Dedifferentiated amniotic fluid mesenchymal stem cell (primary cell): Measurements from ENCODE around the gene STARD6.
"Not testable (repeated sequence)": the region's sequence is repeated elsewhere in the genome, so short reads cannot be mapped to it uniquely, and the experiment has no call there.

Experiments used
- DNase-seq: peaks from one replicate; pipeline ENCODE4 v3.0.0-alpha.2; 2016; ENCODE audit errors: extremely low spot score

The STARD6 gene

GRCh38 chr18:54338230-54338629 lies 19.4 kb downstream of the STARD6 start:
- no peak for DNase-seq

GRCh38 chr18:54335638-54336173 lies 22.0 kb downstream of the STARD6 start:
- DNase-seq: no peak

- no peak for DNase-seq
These were observed 26.7 kb downstream of the STARD6 start for GRCh38 chr18:54330768-54331548.

- no peak for DNase-seq
These were observed 27.9 kb downstream of the STARD6 start for GRCh38 chr18:54329787-54330186.

GRCh38 chr18:54327818-54328217 lies 29.8 kb downstream of the STARD6 start:
- DNase-seq: no peak

GRCh38 chr18:54323970-54324369 lies 33.7 kb downstream of the STARD6 start:
- no peak for DNase-seq

GRCh38 chr18:54323561-54323960 lies 34.1 kb downstream of the STARD6 start:
- no peak for DNase-seq

- no peak for DNase-seq
These were observed 41.4 kb downstream of the STARD6 start for GRCh38 chr18:54316071-54316820.

GRCh38 chr18:54309564-54309963 lies 48.1 kb downstream of the STARD6 start:
- DNase-seq: not testable (repeated sequence)

GRCh38 chr18:54303408-54303807 lies 54.2 kb downstream of the STARD6 start:
- no peak for DNase-seq

GRCh38 chr18:54298991-54299390 lies 58.7 kb downstream of the STARD6 start:
- DNase-seq: not testable (repeated sequence)

- DNase-seq: peak; percentile 57
These were observed 61.6 kb downstream of the STARD6 start for GRCh38 chr18:54296062-54296461.

- DNase-seq: no peak
These were observed 63.4 kb downstream of the STARD6 start for GRCh38 chr18:54294274-54294673.

- peak; percentile 45 for DNase-seq
These were observed 72.5 kb downstream of the STARD6 start for GRCh38 chr18:54284981-54285785.

GRCh38 chr18:54284535-54284934 lies 73.1 kb downstream of the STARD6 start:
- no peak for DNase-seq

- no peak for DNase-seq
These were observed 77.5 kb downstream of the STARD6 start for GRCh38 chr18:54280220-54280569.

- DNase-seq: no peak
These were observed 78.0 kb downstream of the STARD6 start for GRCh38 chr18:54279477-54280219.

GRCh38 chr18:54278615-54279014 lies 79.0 kb downstream of the STARD6 start:
- DNase-seq: no peak

GRCh38 chr18:54277899-54278298 lies 79.8 kb downstream of the STARD6 start:
- DNase-seq: no peak
